SK-N-SH (cell line): ENCODE measurements around the gene SPINT1.

ENCODE experiments used
- FOXJ3 ChIP-seq: sonication (generic); formaldehyde crosslinking; IDR thresholded peaks from 2 replicates; pipeline ENCODE4 v1.5.1; 2020; ENCODE audit warnings: mild to moderate bottlenecking, missing genetic modification reagents
- FOXM1 ChIP-seq: IDR thresholded peaks from 2 replicates; pipeline ENCODE4 v1.4.0; 2012; ENCODE audit warnings: low read depth, mild to moderate bottlenecking
- GATA2 ChIP-seq: sonication (generic); formaldehyde crosslinking; IDR thresholded peaks from 2 replicates; pipeline ENCODE4 v1.5.0; 2020; ENCODE audit warnings: mild to moderate bottlenecking, missing genetic modification reagents
- POLR2AphosphoS5 ChIP-seq: IDR thresholded peaks from 2 replicates; pipeline ENCODE4 v1.6.1; 2012; ENCODE audit warnings: low read depth, low read length
- SIN3A ChIP-seq: IDR thresholded peaks from 2 replicates; pipeline ENCODE4 v1.6.1; 2012; ENCODE audit warnings: low read depth, mild to moderate bottlenecking, low read length, moderate library complexity, borderline replicate concordance
- TF ChIP-seq, protein P1 (sequence below): fragments of 200-600 bp; sonication (generic); IDR thresholded peaks from 2 replicates; pipeline ENCODE4 v1.6.1; 2017; ENCODE audit warnings: antibody characterized with exemption, mild to moderate bottlenecking, moderate library complexity
- TF ChIP-seq, protein P2 (sequence below): IDR thresholded peaks from 2 replicates; pipeline ENCODE4 v1.4.0; 2012; ENCODE audit warnings: low read depth, borderline replicate concordance
- TF ChIP-seq, protein P3 (sequence below): IDR thresholded peaks from 2 replicates; pipeline ENCODE4; 2012
- TF ChIP-seq, protein P4 (sequence below): IDR thresholded peaks from 2 replicates; pipeline ENCODE4 v1.4.0; 2012; ENCODE audit warnings: low read depth, borderline replicate concordance
- TF ChIP-seq, protein P5 (sequence below): fragments of 150-350 bp; IDR thresholded peaks from 2 replicates; pipeline ENCODE4 v1.6.1; 2017; ENCODE audit warnings: antibody characterized with exemption, low read length, low read depth, borderline replicate concordance

DNA sequence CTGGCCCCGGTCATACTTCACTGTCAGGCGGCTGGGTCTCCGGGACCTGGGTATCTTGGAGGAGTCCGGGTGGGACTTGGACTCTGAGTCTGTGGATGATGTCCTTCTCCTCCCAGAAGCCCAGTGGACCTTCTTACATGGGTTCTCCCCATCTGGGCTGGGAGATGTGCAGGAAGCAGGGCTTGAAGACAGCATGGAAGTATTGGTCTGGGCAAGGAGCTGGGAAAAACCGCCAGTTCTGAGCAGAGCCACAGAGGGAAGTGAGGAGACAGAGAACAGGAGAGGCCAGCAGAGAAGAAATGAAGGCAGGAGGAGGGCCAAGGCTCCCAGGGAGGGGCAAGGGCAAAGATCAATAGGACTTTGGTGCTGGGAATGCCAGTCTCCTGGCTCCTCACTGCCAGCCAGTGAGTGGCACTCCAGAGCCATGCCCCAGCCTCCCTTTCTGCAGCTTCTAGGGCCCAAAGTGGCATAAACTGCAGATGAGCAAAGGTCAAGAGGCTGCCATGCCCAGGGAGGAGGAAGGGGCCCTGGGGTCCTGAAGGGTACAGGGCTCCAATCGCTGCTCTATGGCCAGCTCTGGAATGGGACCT, 15.3 kb upstream of the SPINT1 start, which contains the start of gene PPP1R14D:
- no peak for TF ChIP-seq FOXJ3
- TF ChIP-seq, protein P1, sequence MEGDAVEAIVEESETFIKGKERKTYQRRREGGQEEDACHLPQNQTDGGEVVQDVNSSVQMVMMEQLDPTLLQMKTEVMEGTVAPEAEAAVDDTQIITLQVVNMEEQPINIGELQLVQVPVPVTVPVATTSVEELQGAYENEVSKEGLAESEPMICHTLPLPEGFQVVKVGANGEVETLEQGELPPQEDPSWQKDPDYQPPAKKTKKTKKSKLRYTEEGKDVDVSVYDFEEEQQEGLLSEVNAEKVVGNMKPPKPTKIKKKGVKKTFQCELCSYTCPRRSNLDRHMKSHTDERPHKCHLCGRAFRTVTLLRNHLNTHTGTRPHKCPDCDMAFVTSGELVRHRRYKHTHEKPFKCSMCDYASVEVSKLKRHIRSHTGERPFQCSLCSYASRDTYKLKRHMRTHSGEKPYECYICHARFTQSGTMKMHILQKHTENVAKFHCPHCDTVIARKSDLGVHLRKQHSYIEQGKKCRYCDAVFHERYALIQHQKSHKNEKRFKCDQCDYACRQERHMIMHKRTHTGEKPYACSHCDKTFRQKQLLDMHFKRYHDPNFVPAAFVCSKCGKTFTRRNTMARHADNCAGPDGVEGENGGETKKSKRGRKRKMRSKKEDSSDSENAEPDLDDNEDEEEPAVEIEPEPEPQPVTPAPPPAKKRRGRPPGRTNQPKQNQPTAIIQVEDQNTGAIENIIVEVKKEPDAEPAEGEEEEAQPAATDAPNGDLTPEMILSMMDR: no peak
- TF ChIP-seq, protein P2, sequence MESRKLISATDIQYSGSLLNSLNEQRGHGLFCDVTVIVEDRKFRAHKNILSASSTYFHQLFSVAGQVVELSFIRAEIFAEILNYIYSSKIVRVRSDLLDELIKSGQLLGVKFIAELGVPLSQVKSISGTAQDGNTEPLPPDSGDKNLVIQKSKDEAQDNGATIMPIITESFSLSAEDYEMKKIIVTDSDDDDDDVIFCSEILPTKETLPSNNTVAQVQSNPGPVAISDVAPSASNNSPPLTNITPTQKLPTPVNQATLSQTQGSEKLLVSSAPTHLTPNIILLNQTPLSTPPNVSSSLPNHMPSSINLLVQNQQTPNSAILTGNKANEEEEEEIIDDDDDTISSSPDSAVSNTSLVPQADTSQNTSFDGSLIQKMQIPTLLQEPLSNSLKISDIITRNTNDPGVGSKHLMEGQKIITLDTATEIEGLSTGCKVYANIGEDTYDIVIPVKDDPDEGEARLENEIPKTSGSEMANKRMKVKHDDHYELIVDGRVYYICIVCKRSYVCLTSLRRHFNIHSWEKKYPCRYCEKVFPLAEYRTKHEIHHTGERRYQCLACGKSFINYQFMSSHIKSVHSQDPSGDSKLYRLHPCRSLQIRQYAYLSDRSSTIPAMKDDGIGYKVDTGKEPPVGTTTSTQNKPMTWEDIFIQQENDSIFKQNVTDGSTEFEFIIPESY: no peak
- no peak for TF ChIP-seq GATA2 (CRISPR knock-in tag)
- TF ChIP-seq FOXM1: no peak
- TF ChIP-seq, protein P3, sequence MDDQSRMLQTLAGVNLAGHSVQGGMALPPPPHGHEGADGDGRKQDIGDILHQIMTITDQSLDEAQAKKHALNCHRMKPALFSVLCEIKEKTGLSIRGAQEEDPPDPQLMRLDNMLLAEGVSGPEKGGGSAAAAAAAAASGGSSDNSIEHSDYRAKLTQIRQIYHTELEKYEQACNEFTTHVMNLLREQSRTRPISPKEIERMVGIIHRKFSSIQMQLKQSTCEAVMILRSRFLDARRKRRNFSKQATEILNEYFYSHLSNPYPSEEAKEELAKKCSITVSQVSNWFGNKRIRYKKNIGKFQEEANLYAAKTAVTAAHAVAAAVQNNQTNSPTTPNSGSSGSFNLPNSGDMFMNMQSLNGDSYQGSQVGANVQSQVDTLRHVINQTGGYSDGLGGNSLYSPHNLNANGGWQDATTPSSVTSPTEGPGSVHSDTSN: no peak
- TF ChIP-seq POLR2AphosphoS5: no peak
- TF ChIP-seq, protein P4, sequence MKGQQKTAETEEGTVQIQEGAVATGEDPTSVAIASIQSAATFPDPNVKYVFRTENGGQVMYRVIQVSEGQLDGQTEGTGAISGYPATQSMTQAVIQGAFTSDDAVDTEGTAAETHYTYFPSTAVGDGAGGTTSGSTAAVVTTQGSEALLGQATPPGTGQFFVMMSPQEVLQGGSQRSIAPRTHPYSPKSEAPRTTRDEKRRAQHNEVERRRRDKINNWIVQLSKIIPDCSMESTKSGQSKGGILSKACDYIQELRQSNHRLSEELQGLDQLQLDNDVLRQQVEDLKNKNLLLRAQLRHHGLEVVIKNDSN: no peak
- TF ChIP-seq, protein P5, sequence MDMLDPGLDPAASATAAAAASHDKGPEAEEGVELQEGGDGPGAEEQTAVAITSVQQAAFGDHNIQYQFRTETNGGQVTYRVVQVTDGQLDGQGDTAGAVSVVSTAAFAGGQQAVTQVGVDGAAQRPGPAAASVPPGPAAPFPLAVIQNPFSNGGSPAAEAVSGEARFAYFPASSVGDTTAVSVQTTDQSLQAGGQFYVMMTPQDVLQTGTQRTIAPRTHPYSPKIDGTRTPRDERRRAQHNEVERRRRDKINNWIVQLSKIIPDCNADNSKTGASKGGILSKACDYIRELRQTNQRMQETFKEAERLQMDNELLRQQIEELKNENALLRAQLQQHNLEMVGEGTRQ: no peak
- TF ChIP-seq SIN3A: no peak
